Tibial nerve (tissue), 3 donors: ENCODE measurements around the gene ZNF280B.

ENCODE experiments used
- CTCF ChIP-seq, 5 experiments: fragments of 200-600 bp in 3 of 5; fragments of 450-650 bp in 2 of 5; sonication (generic) in 3 of 5; IDR thresholded peaks; one replicate each; pipeline ENCODE4 v1.5.1; 2016 to 2019; ENCODE audit warnings: antibody characterized with exemption in 5 of 5, mild to moderate bottlenecking in 3 of 5, moderate library complexity in 2 of 5
- POLR2A ChIP-seq, 2 donors: fragments of 450-650 bp; IDR thresholded peaks; one replicate each; pipeline ENCODE4 v1.6.1; 2017; ENCODE audit warnings: antibody characterized with exemption in 2 of 2, mild to moderate bottlenecking in 2 of 2, moderate library complexity in 2 of 2

GRCh38 chr22:22488736-22489135 lies 19.8 kb downstream of the ZNF280B start:
- TF ChIP-seq CTCF (IDR thresholded peaks at IDR 0.05): no peak
- no peak for TF ChIP-seq POLR2A (IDR thresholded peaks at IDR 0.05)
